WI38 (cell line): ENCODE results near the gene TXNRD1.

Source experiments
- H3K4me3 ChIP-seq: 2 replicates; pipeline ENCODE4 v1.5.1; 2011; ENCODE audit warnings: low read depth, mild to moderate bottlenecking, control low read depth, low read length
- CTCF ChIP-seq: IDR thresholded peaks from 2 replicates; pipeline ENCODE4 v1.5.1; 2012; ENCODE audit warnings: low read depth, mild to moderate bottlenecking, control low read depth, low read length

The TXNRD1 gene

GRCh38 chr12:104359216-104359615, 143.6 kb downstream of the TXNRD1 start:
- no peak for TF ChIP-seq CTCF
- H3K4me3 ChIP-seq, result no peak overlapping the region

- H3K4me3 ChIP-seq, result no peak overlapping the region
- no peak for TF ChIP-seq CTCF
These were observed 144.6 kb downstream of the TXNRD1 start for GRCh38 chr12:104360157-104360556.

GRCh38 chr12:104360983-104361707, 145.6 kb downstream of the TXNRD1 start:
- no peak for TF ChIP-seq CTCF
- no peak overlapping the region for H3K4me3 ChIP-seq

- no peak overlapping the region for H3K4me3 ChIP-seq
- no peak for TF ChIP-seq CTCF
These were observed 150.4 kb downstream of the TXNRD1 start for GRCh38 chr12:104365921-104366410.

- no peak overlapping the region for H3K4me3 ChIP-seq
- TF ChIP-seq CTCF, result no peak
These were observed 154.1 kb downstream of the TXNRD1 start for GRCh38 chr12:104369708-104370107.

- TF ChIP-seq CTCF, result no peak
- H3K4me3 ChIP-seq, result no peak overlapping the region
These were observed 155.7 kb downstream of the TXNRD1 start for GRCh38 chr12:104371043-104371870.
